HepG2 (cell line): Measurements from ENCODE around the gene SCGB3A2. TPM values are rescaled to one million over a fixed set of nuclear protein-coding genes. Genes with fewer than 3 reads are reported as not detected.

Experiments
- ATAC-seq: fragments of 200-7000 bp; cut with Tn5 transposase; 3 replicates; pipeline ENCODE4 v1.9.1; 2020; ENCODE audit warnings: mild to moderate bottlenecking, moderate library complexity
- BruUV-seq: library from RNA; stranded (reverse); fragments of 400-500 nt; replicated peaks from 2 replicates; lab custom pipeline; 2021; lab: Mats Ljungman, UMichigan
- CTCF ChIA-PET: fragments of 300-600 bp; formaldehyde crosslinking; extraction: SDS; loops from one replicate; lab custom pipeline; 2021; ENCODE audit warnings: low total read pairs, inconsistent platforms, low intra/inter-chr PET ratio; lab: Yijun Ruan, JAX
- POLR2A ChIA-PET: fragments of 350-600 bp; sonication (Branson Sonifier 250); formaldehyde crosslinking; loops from one replicate; lab custom pipeline; 2020; ENCODE audit warnings: antibody characterized with exemption, inconsistent platforms; lab: Yijun Ruan, JAX
- DNase-seq: peaks from one replicate; pipeline ENCODE4 v3.0.0-alpha.2; 2015; ENCODE audit warnings: low spot score
- FAIRE-seq: peaks from 3 replicates; lab custom pipeline; 2011; peaks lifted over from hg19 to GRCh38; lab: Jason Lieb, UNC
- H2AFZ ChIP-seq: one replicate; pipeline ENCODE4 v1.6.1; 2011; ENCODE audit warnings: low read length, inconsistent platforms
- H3K27ac ChIP-seq: fragments of 300-600 bp; 3 replicates; pipeline ENCODE4 v1.8.0; 2011; ENCODE audit warnings: mixed run types, mild to moderate bottlenecking, mixed read lengths, low read length, inconsistent platforms; ENCODE audit not compliant: insufficient read depth; ENCODE audit errors: extremely low read length
- H3K27me3 ChIP-seq, 2 experiments: fragments of 200-600 bp in 1 of 2; 2 replicates in 1 of 2; 3 replicates in 1 of 2; pipeline versions ENCODE4 v1.6.0 to v1.8.0; 2011; ENCODE audit warnings: low read length in 2 of 2, mild to moderate bottlenecking in 2 of 2, moderate library complexity in 2 of 2, inconsistent platforms in 1 of 2; ENCODE audit not compliant: insufficient read depth in 2 of 2, control insufficient read depth in 1 of 2
- H3K36me3 ChIP-seq, 2 experiments: fragments of 200-600 bp in 1 of 2; replicated peaks in 1 of 2; 2 replicates in 1 of 2; 3 replicates in 1 of 2; pipeline versions ENCODE4 v1.5.1 to v1.8.0; 2011; ENCODE audit warnings: low read length in 2 of 2, inconsistent platforms in 1 of 2; ENCODE audit not compliant: insufficient read depth in 2 of 2, control insufficient read depth in 1 of 2
- H3K4me1 ChIP-seq: 2 replicates; pipeline ENCODE4 v1.5.1; 2012; ENCODE audit warnings: low read length, inconsistent platforms; ENCODE audit not compliant: insufficient read depth
- H3K4me2 ChIP-seq: 2 replicates; pipeline ENCODE4 v1.6.0; 2011; ENCODE audit warnings: low read depth, low read length, inconsistent platforms
- H3K4me3 ChIP-seq, 3 experiments: fragments of 200-600 bp in 1 of 3; sonication (generic), shearing (Covaris generic) in 1 of 3; replicated peaks in 1 of 3; 2 replicates each; pipeline ENCODE4 v1.5.1; 2011 to 2016; ENCODE audit warnings: low read length in 3 of 3, inconsistent platforms in 2 of 3, low read depth in 2 of 3, mild to moderate bottlenecking in 2 of 3, control low read depth in 1 of 3, mixed read lengths in 1 of 3; ENCODE audit not compliant: insufficient read depth in 1 of 3
- H3K79me2 ChIP-seq: one replicate; pipeline ENCODE4 v1.6.1; 2011; ENCODE audit warnings: low read length, inconsistent platforms; ENCODE audit not compliant: insufficient read depth
- H3K9ac ChIP-seq: 2 replicates; pipeline ENCODE4 v1.6.0; 2011; ENCODE audit warnings: mild to moderate bottlenecking, low read depth, low read length, inconsistent platforms; ENCODE audit not compliant: insufficient read depth
- H3K9me3 ChIP-seq: 2 replicates; pipeline ENCODE4 v1.5.1; 2012; ENCODE audit warnings: mild to moderate bottlenecking, low read length
- H4K20me1 ChIP-seq: 2 replicates; pipeline ENCODE4 v1.6.0; 2011; ENCODE audit warnings: inconsistent platforms, mild to moderate bottlenecking, low read length, moderate library complexity; ENCODE audit not compliant: insufficient read depth
- ZNF34 ChIP-seq: sonication (generic); formaldehyde crosslinking; IDR thresholded peaks from 2 replicates; pipeline ENCODE4 v1.4.0; 2020; ENCODE audit warnings: mild to moderate bottlenecking, missing genetic modification reagents, borderline replicate concordance
- ZNF441 ChIP-seq: sonication (generic); formaldehyde crosslinking; IDR thresholded peaks from 2 replicates; pipeline ENCODE4 v1.7.0; 2021; ENCODE audit warnings: missing genetic modification reagents, borderline replicate concordance
- ZNF549 ChIP-seq: sonication (generic); formaldehyde crosslinking; IDR thresholded peaks from 2 replicates; pipeline ENCODE4 v1.5.0; 2020; ENCODE audit warnings: missing genetic modification reagents
- WGBS: methylation state at CpG from one replicate; pipeline ENCODE4 v1.1.6; 2017; ENCODE audit warnings: low lambda C conversion rate; 5-methylcytosine and 5-hydroxymethylcytosine counted together
- in situ Hi-C: cut with HindIII; loops from 2 replicates; pipeline ENCODE4 v1.10.0; 2017; ENCODE audit warnings: low pct_unique_long_range_greater_than_20kb; ENCODE audit not compliant: extremely low pct_ligation_motif_present
- intact Hi-C: fragments of 100-400 bp; cut with micrococcal nuclease; formaldehyde crosslinking; loops from one replicate; pipeline ENCODE4 v1.10.0; 2022; ENCODE audit not compliant: unreplicated experiment
- polyA plus RNA-seq, 8 experiments: library from polyadenylated mRNA; depleted of rRNA in 3 of 8; stranded (reverse) in 7 of 8; unstranded in 1 of 8; fragments of >200 nt; fragmentation: Illumina TruSeq in 4 of 8; extraction: Trizol in 4 of 8; gene quantifications; 2 replicates each; pipeline versions ENCODE4 v1.2.1 to v1.2.3, GENCODE V29; 2011 to 2016; ENCODE audit warnings: low read depth in 4 of 8, missing spikeins in 1 of 8, mixed read lengths in 1 of 8; ENCODE audit not compliant: insufficient read depth in 1 of 8
- total RNA-seq, 5 experiments: library from RNA; depleted of rRNA; stranded (reverse); fragments of >200 nt; fragmentation: Illumina TruSeq; extraction: Trizol; gene quantifications; 2 replicates each; pipeline ENCODE4 v1.2.3, GENCODE V29; 2016; ENCODE audit warnings: low read depth in 1 of 5
- TF ChIP-seq, protein P1 (sequence below): sonication (generic); formaldehyde crosslinking; IDR thresholded peaks from 2 replicates; pipeline ENCODE4 v1.4.0; 2020; ENCODE audit warnings: mild to moderate bottlenecking, missing genetic modification reagents
- TF ChIP-seq, protein P2 (sequence below): IDR thresholded peaks from 2 replicates; pipeline ENCODE4 v1.4.0; 2020; ENCODE audit warnings: mild to moderate bottlenecking, missing genetic modification reagents

Gene SCGB3A2
- total and polyA plus RNA-seq, 2 of the 13 experiments (the other 11 are each of a cell fraction or from before 2014, with no cell fraction given): not detected

DNA sequence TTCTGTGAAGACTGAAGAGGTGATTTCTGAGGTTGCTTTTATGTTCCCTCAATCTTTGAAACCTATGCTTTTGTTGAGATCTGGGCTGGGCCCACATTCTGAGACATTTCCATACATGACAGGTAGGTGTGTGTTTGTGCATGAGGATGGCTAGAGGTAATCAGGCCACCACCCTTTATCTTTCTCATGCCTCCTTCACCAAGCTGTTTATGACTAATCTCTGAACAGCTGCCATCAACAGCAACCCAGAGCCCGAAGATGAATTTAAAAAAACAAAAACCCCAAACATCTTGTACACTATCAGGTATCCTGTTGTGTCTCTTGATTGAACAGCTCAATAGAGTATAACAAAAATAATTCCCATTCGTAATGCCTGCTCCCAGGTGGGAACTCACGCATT lies 40.4 kb downstream of the SCGB3A2 start:
- in situ Hi-C loops: no loop called here
- no peaks in the 10 kb centered on the region for H3K9me3 ChIP-seq
- no peak overlapping the region for H2AFZ ChIP-seq
- BruUV-seq: no TSS peak
- no peak overlapping the region for H3K9ac ChIP-seq
- no peaks in the 10 kb centered on the region for H3K4me1 ChIP-seq
- ATAC-seq (no peak), DNase-seq (no peak), FAIRE-seq (no peak)
- no peaks in the 10 kb centered on the region for H3K79me2 ChIP-seq
- no peak overlapping the region for H3K27ac ChIP-seq
- H3K4me2 ChIP-seq: no peak overlapping the region
- no peaks in the 10 kb centered on the region for H3K36me3 ChIP-seq
- ChIA-PET POLR2A (no interaction called here), CTCF (no interaction called here)
- H4K20me1 ChIP-seq: no peaks in the 10 kb centered on the region
- WGBS: 30% methylated on average over 3 of the region's 3 CpGs
- intact Hi-C loops: no loop called here
- no peak for TF ChIP-seq ZNF549 (CRISPR knock-in tag)
- TF ChIP-seq ZNF441: no peak
- no peak for TF ChIP-seq ZNF34 (CRISPR knock-in tag)
- TF ChIP-seq, protein P1, sequence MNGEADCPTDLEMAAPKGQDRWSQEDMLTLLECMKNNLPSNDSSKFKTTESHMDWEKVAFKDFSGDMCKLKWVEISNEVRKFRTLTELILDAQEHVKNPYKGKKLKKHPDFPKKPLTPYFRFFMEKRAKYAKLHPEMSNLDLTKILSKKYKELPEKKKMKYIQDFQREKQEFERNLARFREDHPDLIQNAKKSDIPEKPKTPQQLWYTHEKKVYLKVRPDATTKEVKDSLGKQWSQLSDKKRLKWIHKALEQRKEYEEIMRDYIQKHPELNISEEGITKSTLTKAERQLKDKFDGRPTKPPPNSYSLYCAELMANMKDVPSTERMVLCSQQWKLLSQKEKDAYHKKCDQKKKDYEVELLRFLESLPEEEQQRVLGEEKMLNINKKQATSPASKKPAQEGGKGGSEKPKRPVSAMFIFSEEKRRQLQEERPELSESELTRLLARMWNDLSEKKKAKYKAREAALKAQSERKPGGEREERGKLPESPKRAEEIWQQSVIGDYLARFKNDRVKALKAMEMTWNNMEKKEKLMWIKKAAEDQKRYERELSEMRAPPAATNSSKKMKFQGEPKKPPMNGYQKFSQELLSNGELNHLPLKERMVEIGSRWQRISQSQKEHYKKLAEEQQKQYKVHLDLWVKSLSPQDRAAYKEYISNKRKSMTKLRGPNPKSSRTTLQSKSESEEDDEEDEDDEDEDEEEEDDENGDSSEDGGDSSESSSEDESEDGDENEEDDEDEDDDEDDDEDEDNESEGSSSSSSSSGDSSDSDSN: no peak
- TF ChIP-seq, protein P2, sequence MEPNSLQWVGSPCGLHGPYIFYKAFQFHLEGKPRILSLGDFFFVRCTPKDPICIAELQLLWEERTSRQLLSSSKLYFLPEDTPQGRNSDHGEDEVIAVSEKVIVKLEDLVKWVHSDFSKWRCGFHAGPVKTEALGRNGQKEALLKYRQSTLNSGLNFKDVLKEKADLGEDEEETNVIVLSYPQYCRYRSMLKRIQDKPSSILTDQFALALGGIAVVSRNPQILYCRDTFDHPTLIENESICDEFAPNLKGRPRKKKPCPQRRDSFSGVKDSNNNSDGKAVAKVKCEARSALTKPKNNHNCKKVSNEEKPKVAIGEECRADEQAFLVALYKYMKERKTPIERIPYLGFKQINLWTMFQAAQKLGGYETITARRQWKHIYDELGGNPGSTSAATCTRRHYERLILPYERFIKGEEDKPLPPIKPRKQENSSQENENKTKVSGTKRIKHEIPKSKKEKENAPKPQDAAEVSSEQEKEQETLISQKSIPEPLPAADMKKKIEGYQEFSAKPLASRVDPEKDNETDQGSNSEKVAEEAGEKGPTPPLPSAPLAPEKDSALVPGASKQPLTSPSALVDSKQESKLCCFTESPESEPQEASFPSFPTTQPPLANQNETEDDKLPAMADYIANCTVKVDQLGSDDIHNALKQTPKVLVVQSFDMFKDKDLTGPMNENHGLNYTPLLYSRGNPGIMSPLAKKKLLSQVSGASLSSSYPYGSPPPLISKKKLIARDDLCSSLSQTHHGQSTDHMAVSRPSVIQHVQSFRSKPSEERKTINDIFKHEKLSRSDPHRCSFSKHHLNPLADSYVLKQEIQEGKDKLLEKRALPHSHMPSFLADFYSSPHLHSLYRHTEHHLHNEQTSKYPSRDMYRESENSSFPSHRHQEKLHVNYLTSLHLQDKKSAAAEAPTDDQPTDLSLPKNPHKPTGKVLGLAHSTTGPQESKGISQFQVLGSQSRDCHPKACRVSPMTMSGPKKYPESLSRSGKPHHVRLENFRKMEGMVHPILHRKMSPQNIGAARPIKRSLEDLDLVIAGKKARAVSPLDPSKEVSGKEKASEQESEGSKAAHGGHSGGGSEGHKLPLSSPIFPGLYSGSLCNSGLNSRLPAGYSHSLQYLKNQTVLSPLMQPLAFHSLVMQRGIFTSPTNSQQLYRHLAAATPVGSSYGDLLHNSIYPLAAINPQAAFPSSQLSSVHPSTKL (CRISPR knock-in tag): no peak
- H3K27me3 ChIP-seq: no peaks in the 10 kb centered on the region
- no peak overlapping the region for H3K4me3 ChIP-seq
